HT-29 (cell line): ENCODE results near the gene WDR93. TPM values are rescaled to one million over a fixed set of nuclear protein-coding genes. Genes with fewer than 3 reads are reported as not detected.

Experiments used
- DNase-seq: peaks from one replicate; pipeline ENCODE4 v3.0.0-alpha.2; 2015; ENCODE audit warnings: low spot score
- total RNA-seq: library from RNA; depleted of rRNA; stranded (reverse); fragments of >200 nt; shearing (Covaris generic); gene quantifications from 2 replicates; pipeline ENCODE4 v1.2.3, GENCODE V29; 2014

The WDR93 gene
- total RNA-seq, 1 experiment from 2014 or later = 0.61 TPM

DNA sequence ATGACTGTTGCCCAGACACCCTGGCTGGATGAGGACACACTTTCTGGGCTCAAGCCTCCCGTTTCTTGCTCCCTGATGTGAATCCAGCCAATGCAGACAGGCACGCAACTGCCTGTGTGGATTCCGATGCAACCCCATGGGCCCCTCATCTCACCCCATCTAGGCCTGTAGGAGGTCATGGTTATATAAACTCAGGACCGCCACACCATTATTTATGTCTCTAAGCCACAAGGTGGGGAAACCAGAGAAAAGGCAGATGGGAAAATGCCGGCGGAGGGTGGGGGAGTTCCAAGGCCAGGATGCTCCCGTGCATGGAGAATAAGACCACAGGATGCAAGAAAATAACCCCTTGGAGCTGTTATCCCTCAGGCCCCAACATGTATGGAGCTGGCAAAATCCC lies 58.4 kb downstream of the WDR93 start:
- DNase-seq = no peak

DNA sequence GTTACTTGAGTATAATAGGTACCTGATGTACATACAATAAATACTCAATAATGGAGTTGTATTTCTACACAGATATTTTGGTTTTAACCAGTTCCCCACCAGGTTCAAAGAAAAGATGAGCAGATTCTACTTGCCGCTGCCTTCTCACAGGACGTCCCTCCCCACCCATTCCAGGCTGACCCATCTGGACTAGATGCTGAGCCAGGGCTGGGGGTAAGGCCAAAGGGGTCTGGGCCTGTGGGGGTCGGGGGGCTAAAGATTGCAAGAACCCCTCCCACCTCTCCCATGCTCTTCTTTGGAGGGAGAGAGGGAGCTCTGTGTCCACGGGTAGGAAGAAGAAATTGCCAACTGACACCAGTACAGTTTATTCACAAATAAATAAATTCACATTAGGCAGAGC lies 58.9 kb downstream of the WDR93 start:
- DNase-seq = no peak

DNA sequence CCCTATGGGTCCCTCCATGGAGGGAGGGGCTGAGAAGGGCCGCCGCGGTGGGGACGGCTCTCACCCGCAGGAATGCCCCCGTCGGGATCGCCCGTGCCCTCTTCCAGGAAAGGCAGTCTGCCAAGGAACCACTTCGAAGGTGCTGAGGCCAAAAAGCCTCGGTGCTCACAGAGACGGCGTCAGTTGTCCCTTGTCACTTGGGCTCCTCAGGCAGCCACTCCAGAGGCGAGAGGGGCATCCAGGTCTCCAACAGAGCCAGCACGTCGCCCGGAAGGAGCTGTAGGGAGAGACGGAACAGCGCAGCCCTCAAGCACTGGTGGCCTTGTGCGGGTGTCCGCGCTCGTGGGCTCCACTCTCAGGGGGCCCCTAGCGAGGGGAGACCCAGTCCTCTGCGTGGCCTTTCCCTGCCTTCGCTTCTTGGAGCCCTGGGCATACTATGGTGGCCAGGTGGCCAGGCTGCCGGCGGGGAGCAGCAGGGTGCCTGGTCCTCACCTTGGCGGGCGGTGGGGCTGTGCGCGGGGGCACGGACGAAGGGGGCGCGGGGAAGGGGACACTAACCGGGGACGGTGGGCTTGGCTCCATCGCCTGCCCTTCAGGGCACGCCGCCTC lies 59.4 kb downstream of the WDR93 start:
- peak; percentile 30 for DNase-seq

DNA sequence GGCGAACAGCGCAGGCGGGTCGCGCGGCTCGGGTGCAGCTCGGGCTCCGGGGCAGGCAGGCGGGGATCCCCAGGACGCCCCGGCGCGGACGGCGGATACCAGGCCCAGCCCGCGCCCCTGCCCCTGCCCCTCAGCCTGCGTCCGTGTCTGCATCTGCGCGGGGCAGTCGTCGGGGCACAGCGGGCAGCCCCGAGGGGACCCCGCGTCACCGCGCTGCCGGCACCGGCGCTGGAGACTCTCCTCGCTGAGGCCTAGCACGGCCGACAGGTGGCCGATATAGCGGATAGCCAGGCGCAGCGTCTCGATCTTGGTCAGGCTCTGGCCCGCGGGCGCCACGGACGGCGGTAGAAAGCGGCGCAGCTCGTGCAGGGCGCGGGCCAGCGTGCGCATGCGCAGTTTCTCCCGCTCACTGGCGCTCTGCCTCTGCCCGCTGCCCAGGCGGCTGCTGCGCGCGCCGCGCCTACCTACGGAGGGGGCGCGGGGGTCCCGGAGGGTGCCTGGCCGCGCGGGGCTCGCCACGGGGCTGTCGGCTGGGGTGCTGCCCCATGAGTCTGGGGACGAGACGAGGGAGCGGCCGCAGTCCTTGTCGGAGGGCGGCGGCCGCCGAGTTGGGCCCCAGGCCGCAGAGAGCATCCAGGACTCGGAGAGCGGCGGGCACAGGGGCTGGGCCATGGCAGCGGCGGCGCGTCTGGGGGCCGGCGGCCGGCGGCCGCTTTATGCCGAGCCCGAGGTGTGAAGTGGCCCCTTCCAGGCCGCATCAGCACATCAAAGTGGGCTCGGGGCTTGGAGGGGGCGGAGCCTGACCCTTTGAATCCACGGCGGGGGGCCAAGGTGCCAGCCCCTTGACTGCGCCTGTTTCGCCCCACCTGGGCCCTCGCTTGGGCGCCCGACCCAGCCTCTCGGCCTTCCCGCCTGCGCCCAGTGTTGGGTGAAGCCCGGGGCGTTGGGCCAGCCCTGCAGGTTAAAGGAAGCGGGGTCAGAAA lies 60.2 kb downstream of the WDR93 start, which contains the start of gene MESP1:
TSS of gene MESP1 (minus strand) at position 690 of the 983 bp plus-strand sequence. CDS start at position 672, 18 bp downstream.
- DNase-seq = peak; percentile 97

DNA sequence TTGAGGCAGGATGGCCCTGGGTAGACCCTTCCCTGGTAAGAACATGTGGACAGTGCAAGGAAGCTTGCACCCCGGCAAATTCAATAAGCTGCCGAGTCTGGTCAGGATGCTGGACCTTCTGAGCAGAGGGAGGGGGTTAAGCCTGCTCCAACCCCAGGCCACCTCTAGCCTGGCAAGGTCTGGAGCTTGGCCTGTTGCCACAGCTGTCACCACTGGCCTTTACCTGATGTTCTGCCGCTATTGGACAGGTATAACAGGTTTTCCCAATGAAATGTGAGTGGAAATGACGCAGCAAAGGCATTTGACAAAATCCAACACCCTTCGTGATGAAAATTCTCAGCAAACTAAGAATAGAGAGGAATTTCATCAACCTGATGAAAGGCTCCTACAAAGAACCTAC lies 61.1 kb downstream of the WDR93 start:
- DNase-seq = peak; percentile 79

DNA sequence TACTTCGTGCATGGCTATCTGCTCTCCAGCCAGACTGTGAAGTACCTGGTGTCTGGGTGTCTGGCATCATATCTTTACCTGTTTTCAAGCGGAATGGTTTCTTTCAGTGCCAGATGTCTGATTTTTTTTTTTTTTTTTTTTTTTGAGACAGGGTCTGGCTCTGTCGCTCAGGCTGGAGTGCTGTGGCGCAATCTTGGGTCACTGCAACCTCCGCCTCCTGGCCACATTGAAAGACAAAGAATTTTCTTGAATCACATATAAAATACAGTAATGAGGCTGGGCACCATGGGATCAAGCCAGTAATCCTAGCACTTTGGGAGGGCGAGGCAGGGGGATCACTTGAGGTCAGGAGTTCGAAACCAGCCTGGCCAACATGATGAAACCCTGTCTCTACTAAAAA lies 63.2 kb downstream of the WDR93 start:
- DNase-seq = no peak

DNA sequence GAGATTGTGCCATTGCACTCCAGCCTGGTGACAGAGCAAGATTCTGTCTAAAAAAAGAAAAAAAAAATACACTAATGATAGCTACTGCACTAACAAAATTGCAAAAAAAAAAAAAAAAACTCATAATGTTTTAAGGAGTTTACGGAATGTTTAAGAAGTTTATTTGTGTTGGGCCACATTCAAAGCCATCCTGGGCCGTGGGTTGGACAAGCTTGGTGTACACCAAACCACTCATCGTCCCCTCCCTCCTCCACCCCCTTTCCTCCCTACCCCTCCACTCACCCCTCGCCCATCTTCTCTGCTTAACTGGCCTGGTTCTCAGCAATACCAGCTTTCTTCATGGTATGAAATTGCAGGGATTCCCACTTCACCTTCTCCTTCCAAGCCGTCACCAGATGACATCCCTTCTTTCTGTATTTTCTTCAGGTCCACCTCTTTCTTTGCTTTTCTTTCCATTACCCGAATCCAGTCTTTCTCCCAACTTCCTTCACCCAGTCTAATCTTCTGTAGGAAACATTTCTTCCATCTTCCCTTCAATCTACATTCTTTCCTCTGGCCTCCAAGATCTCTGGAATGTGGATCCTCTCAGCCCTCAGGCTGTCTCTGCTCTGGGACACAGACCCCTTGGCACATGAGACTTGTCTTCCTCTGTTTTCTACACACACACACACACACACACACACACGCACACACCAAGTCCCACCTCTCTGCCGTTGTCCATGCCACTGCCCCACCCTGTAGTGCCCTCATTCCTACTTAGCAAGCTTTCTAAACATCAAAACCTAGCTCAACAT lies 63.9 kb downstream of the WDR93 start:
- no peak for DNase-seq

DNA sequence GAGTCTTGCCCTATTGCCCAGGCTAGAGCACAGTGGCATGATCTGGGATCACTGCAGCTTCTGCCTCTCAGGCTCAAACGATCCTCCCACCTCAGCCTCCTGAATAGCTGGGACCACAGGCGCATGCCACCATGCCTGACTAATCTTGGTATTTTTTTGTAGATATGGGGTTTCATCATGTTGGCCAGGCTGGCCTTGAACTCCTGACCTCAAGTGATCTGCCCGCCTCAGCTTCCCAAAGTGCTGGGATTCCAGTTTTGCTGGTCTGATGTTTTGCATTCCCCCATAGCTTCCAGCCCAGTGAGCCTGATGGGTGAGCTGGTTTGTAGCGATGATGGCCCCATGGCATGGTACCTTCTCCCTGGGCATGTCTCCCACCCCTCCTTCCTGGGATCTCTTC lies 65.1 kb downstream of the WDR93 start:
- no peak for DNase-seq

DNA sequence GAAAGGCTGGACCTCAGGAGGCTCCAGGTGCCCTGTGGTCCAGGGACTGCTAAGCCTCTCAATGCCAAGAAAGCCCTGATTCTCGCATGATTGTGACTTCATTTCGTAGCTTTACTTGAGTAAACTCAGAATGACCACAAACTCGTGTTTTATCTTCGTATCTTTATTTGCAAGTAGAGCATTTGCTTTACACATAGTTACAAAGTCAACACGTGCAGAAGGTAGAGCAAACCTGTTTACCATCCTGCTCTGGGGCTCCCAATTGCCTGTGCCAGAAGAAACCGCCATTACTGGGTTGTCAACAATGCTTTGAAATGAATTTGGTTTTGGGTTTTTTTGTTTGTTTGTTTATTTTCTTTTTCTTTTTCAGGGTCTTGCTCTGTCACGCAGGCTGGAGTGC lies 66.3 kb downstream of the WDR93 start:
- peak; percentile 59 for DNase-seq

DNA sequence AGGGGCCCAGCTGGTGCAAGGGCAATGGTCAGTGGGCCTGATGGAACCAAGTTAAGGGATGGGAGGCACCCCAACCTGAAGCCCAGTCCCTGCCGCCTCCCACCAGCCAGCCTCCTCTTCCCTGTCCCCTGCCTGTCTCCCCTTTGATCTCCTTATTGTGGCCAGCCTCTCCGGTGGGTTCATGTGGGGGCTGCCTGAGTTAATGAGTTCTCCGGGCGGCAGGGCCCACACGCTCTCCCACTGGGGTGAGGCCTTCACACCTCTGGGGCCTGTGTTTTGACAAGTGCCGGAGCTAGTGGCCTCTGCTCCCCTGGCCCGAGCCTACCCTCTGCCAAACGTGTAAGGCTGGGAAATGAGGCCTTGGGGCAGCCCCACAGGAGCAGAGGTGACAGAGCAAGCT lies 67.7 kb downstream of the WDR93 start:
- no peak for DNase-seq

DNA sequence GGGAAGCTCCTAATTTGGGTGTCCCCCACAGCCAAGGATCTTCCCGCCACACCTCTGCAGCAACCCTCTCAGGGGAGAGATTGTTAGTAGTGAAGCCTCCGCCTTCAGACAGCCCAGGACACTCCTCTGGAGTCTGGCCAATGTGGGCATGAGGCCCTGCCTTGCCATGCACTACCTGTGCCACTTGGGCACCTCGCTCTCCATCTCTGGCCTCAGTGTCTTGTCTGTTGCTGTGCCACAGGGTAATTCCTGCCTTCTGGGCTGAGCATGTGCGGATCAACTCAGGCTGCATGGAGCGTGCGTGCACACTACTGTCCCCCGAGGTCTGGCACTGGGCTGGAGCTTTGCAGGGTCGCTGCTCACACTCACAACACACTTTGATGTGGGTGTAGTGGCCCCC lies 68.4 kb downstream of the WDR93 start:
- no peak for DNase-seq

DNA sequence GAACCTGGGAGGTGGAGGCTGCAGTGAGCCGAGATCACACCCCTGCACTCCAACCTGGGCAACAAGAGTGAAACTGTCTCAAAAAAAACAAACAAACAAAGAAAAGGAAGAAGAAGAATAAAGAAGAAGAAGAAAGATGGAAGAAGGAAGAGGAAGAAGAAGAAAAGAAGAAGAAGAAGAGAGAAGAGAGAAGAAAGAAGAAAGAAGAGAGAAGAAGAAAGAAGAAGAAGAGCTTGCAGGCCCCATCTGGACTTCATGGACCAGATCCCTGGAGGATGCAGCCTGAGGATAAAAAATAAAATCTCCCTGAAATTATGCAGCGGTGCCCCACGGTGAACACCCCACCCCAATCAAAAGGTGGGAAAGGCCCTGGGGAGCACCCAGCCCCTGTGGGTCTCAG lies 69.2 kb downstream of the WDR93 start:
- no peak for DNase-seq

DNA sequence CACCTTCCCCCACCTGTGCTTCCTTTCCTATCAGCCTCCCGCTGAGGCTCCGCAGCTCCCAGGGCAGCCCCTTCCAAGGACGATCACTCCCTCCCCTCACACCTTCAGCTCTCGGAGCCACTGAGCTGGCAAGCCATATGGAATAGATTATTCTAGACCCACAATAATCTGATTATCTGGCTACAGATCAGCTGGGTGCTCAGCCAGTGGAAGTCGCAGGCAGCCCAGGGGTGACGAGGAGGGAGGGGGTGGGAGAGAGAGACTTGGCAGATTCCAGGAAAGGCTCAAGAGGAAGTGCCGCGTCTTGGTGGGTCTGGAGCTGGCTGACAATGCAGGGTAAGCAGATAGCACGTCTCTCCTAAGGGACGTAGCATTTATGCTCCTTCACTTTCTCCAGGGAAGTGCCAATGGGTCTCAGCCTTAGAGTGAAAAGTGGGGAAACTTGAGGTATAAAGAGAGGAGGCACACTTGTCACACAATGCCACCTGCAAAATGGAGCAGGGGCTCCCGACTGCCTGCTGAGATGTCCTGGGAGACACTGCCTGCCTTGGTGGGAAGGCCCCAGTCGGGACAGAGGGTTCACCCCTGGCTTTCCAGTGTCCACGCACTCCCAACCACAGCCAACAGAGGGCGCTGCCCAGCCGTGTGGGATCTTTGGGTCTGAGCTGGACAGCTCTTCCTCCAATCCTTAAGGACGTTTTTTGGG lies 69.8 kb downstream of the WDR93 start:
- DNase-seq = peak; percentile 96

DNA sequence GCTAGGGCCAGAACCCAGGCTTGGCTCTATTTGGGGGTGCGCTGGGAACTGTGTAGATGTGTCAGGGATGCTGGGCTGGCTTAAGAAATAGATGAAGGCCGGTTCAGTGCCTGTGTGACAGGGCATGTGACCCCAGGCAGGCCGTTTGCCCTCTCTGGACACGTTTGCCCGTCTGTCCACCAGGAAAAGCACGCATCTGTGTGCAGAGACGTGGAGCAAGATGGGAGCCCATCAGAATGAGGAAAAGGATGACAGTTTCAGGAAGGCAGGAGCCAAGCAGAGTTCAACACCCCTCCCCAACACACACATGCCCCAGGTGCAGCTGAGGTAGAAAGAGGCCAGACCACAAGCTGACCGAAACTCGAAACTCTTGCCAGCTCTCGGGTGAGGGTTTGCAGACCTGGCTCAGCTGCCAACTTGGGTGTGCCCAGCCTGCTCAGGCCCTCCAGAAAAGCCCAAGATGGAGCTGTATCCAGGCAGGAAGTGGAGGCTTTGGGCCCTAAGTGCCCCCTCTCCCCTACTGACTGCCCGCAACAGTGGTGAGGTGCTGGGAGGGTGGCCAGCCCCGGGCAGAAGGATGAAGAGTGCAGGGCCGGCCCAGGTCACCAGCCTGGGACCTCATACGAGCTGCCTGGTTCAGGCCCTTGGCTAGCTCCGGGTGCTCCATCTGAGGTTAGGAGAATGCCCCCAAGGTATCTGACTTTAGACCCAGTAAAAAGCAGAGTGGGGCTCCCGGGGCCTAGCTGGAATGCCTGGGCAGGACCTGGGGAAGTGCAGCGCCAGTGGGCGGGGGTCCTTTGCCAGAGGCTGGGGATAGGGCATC lies 70.6 kb downstream of the WDR93 start:
- no peak for DNase-seq

DNA sequence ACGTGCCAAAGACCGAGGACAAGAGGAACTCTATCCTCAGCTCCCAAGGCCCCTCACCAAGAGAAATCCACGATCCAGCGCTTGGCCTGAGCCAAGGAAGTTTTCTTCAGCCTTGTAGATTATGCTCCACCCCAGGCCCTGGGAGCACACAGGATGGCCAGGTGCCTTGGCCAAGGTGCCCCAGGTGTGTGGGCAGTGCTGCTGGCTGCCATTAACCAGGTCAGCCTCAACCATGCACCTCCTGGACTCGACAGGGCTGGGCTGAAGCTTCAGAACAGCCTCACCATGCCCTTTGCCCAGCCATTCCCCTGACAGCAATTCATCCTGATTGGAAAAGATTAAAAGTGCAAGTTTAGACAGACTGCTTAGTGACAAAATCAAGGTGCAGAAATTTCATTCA lies 71.3 kb downstream of the WDR93 start:
- DNase-seq = no peak

DNA sequence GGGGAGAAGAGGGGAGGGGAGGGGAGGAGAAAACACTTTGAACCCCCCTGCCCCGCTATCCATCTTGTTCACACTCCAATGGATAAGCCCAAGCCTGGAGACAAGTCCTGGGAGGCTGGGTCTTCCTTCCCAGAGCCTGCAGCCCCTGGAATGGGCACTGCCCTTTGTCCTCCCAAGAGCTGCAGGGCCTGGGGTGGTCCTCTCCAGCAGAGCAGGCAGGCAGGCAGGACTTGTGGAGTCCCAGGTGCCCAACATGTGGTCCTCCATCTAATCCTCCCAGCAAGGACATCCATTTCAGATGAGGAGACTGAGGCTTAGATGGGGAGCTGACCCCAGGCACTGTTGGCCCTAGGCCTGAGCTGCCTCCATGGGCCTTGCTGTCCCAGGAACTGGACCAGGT lies 75.1 kb downstream of the WDR93 start:
- no peak for DNase-seq

DNA sequence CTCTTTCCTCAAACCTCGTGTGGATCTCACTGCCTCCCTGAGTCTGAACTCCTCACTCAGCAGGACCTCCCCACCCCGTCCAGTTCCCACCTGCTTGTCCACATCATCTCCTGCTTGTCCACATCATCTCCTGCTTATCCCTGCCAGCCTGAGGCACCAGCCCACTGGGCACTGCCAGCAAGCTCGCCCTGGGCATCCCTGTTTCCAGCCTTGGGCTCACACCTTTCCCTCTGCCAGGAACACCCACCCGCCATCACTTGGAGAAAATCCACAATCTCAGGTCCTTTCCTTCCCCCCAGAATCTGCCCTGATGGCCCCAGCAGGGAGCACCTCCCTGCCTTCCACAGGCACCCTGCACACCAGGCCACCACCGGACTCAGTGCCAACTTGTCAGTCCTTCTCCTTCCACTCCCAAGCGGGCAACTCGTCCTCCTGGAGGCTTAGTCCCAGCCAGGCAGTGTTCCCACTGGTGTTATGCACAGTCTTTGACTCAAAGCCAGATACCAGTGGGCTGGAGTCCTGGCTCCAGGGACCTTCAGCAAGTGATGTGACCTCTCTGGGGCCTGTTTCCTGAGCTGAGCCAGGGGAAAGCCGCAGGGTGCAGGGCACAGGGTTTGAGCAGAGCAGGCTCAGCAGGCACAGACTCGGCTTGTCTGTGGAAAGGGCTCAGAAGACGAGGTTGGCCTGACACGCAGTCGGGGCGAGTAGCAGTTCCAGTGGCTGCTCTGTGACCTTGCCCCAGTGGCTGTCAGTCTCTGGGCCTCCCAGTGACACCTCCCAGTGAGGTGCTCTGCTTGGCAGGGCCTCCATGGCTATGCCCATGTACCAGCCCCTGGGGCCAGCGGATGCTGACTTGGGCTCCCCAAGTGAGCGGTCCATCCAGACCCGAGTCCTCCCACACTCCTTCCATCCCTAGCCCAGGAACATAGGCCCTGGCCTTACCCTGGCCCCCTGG lies 76.0 kb downstream of the WDR93 start:
- no peak for DNase-seq

DNA sequence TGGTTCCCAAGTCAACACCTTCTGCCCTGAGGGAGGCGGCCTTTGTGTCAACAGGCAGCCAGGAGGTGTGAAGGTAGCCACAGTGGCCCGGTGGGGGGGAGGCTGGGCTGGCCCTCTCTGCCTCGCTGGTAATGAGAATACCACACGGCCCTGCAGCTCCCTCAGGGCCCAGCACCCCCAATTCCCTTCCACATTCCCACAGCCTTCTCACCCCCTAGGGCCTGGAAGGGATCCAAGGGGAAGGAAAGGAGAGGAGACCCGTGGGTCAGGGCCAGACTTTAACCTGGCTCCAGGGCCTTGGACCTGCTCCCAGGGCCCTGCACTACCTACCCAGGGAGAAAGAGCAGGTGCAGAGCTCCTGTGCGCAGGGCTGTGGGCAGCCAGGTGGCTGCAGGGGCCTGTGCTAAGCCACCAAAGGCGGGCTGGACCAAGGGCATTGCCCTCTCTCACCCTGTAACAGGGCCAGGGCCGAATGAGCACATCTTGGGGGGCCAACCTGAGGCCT lies 76.9 kb downstream of the WDR93 start:
- no peak for DNase-seq

DNA sequence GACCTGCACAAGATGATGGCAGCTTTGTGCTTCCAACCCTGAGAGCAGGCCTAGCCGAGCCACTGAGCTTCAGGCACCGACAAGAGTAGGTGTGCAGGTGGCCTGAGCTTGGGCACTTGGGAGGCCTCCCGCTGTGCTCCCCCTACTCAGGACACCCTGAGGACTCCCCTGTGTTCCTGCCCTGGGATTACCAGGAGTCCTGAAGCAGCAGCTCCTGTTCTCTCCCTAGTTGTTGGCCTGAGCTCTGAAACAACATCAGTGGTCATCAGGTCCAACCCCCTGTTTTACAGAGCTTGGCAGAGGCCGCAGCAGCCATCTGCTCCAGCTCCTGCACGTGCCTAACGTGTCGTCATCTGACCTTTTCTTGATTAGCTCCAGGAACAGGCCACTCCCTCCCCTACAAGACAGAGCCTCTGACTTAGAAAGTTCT lies 77.5 kb downstream of the WDR93 start:
- DNase-seq = no peak
